ENCODE data around the gene CDRT4. TPM values are rescaled to one million over a fixed set of nuclear protein-coding genes. Genes with fewer than 3 reads are reported as not detected.

CDRT4 gene
- total and polyA plus RNA-seq, 7 experiments from 2014 or later = 0.45 to 11.6 (median 3.9) TPM

GRCh38 chr17:15464231-15464985, 3.0 kb downstream of the CDRT4 start:
- ChIA-PET POLR2A (no interaction called here), CTCF (no interaction called here)
- no peak overlapping the region for H3K4me3 Mint-ChIP-seq
- H3K36me3 ChIP-seq (ENCODE audit: control insufficient read depth in 2 of 3, insufficient read depth in 3 of 3, low read length in 3 of 3) = no peaks in the 10 kb centered on the region
- no peaks in the 10 kb centered on the region for H3K27me3 Mint-ChIP-seq
- ATAC-seq (no peak), DNase-seq (no peak)
- H3K9me3 Mint-ChIP-seq = peaks cover 0 to 7% (median 3%) of the 10 kb centered on the region in 11 donors
- no peak overlapping the region for H3K27ac ChIP-seq (ENCODE audit: low read depth, low read length)
- no peak overlapping the region for H3K4me3 ChIP-seq (ENCODE audit: low read length)
- H3K27ac Mint-ChIP-seq = no peak overlapping the region
- intact Hi-C loops (cut with micrococcal nuclease) = no loop called here
- H3K4me1 Mint-ChIP-seq = peaks cover 0 to 7% (median 0%) of the 10 kb centered on the region in 7 donors
- H3K4me1 ChIP-seq (ENCODE audit: control insufficient read depth in 2 of 2, insufficient read depth in 2 of 2, low read length in 2 of 2) = no peaks in the 10 kb centered on the region
- no peaks in the 10 kb centered on the region for H3K9me3 ChIP-seq (ENCODE audit: control insufficient read depth in 2 of 3, low read length in 3 of 3)
- peaks cover 4 to 41% (median 35%) of the 10 kb centered on the region in 5 donors for H3K36me3 Mint-ChIP-seq
- H3K27me3 ChIP-seq (ENCODE audit: control insufficient read depth in 2 of 2, insufficient read depth in 2 of 2, low read length in 2 of 2) = no peaks in the 10 kb centered on the region

DNA sequence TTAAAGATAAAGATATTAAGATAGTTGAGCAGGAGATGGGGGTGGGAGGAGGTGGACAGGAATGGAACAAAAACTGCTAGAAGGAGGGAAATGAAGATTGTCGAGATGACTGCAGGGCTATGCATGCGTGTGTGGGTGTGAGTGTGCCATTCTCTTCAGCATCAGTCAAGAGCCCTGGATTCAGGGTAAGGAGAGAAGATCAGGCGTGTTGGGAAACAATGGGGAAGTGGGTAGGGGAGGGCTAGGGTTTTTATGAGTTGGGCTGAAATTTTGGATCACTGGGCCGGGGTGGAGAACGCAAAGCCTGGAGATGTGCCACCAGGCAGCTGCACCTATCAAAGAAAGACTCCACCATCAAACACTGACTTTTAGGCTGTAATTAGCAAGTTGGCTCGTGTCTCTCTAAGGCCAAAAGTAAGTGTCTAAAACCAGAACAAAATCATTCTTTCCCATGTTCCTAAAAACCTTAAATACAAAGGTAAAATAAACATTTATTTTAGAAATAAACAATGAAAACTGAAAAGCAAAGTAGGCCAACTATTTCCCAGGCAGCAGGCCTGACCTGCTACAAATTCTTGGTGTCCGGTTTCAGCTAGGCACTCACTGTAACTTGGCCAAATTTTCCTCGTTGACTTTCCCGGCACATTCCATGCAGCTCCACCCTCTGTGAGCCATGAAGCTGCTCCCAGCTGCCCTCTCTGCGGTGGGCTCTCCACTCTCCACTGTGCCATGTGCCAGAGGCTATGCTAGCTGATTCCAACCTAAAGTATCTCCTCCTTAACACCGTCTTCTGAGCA, 4.2 kb downstream of the CDRT4 start:
- no peak for DNase-seq
- Mint-ChIP-seq H3K36me3 (peaks cover 4 to 43% (median 36%) of the 10 kb centered on the region in 5 donors), H3K4me3 (no peak overlapping the region), H3K4me1 (peaks cover 0 to 7% (median 0%) of the 10 kb centered on the region in 7 donors), H3K9me3 (peaks cover 0 to 7% (median 3%) of the 10 kb centered on the region in 11 donors), H3K27me3 (no peaks in the 10 kb centered on the region), H3K27ac (no peak overlapping the region)
- ATAC-seq = no peak
- CTCF ChIA-PET = no interaction called here
- H3K9me3 ChIP-seq (ENCODE audit: control insufficient read depth in 2 of 3, low read length in 3 of 3) = no peaks in the 10 kb centered on the region
- POLR2A ChIA-PET = no interaction called here
- H3K27me3 ChIP-seq (ENCODE audit: control insufficient read depth in 2 of 2, insufficient read depth in 2 of 2, low read length in 2 of 2) = no peaks in the 10 kb centered on the region
- H3K4me3 ChIP-seq (ENCODE audit: low read length) = no peak overlapping the region
- H3K36me3 ChIP-seq (ENCODE audit: control insufficient read depth in 2 of 3, insufficient read depth in 3 of 3, low read length in 3 of 3) = no peaks in the 10 kb centered on the region
- no peak overlapping the region for H3K27ac ChIP-seq (ENCODE audit: low read depth, low read length)
- intact Hi-C loops (cut with micrococcal nuclease) = no loop called here
- H3K4me1 ChIP-seq (ENCODE audit: control insufficient read depth in 2 of 2, insufficient read depth in 2 of 2, low read length in 2 of 2) = no peaks in the 10 kb centered on the region

DNA sequence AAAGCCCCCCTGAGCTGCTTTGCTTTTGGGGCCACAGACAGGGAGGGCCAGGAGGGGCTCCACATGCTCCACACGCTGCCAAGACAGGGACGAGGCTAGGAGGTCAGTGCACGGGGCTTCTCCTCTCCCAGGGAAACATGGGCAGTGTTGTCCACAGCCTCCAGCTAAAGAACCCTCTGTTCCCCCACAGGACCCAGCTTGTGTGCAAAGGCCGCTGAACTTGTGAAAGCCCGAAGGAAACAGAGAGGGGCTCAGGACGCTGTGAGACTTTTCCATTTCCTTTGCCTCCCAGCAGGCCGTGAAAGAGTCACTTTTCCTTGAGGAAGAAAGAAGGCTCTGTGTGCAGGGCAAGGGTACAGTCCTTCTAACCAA, 9.7 kb downstream of the CDRT4 start:
- Mint-ChIP-seq H3K4me1 (peaks cover 0 to 4% (median 0%) of the 10 kb centered on the region in 7 donors), H3K27me3 (no peaks in the 10 kb centered on the region), H3K27ac (no peak overlapping the region), H3K9me3 (peaks cover 0 to 20% (median 9%) of the 10 kb centered on the region in 11 donors), H3K36me3 (peaks cover 14 to 74% (median 70%) of the 10 kb centered on the region in 5 donors), H3K4me3 (no peak overlapping the region)
- ATAC-seq (no peak), DNase-seq (no peak)
- H3K27ac ChIP-seq (ENCODE audit: low read depth, low read length) = no peak overlapping the region
- no peaks in the 10 kb centered on the region for H3K4me1 ChIP-seq (ENCODE audit: control insufficient read depth in 2 of 2, insufficient read depth in 2 of 2, low read length in 2 of 2)
- H3K9me3 ChIP-seq (ENCODE audit: control insufficient read depth in 2 of 3, low read length in 3 of 3) = no peaks in the 10 kb centered on the region
- no peak overlapping the region for H3K4me3 ChIP-seq (ENCODE audit: low read length)
- POLR2A ChIA-PET = no interaction called here
- CTCF ChIA-PET = interaction anchor here (1.2 kb wide), 1 partner anchor 45 kb away, joined by 3 read pairs; no protein-coding TSS in a partner anchor
- no peaks in the 10 kb centered on the region for H3K27me3 ChIP-seq (ENCODE audit: control insufficient read depth in 2 of 2, insufficient read depth in 2 of 2, low read length in 2 of 2)
- no peaks in the 10 kb centered on the region for H3K36me3 ChIP-seq (ENCODE audit: control insufficient read depth in 2 of 3, insufficient read depth in 3 of 3, low read length in 3 of 3)
- intact Hi-C loops (cut with micrococcal nuclease) = no loop called here

- Histone ChIP-seq H3K9me3 (ENCODE audit: control insufficient read depth in 2 of 3, low read length in 3 of 3) (no peaks in the 10 kb centered on the region), H3K27ac (ENCODE audit: low read depth, low read length) (no peak overlapping the region), H3K4me1 (ENCODE audit: control insufficient read depth in 2 of 2, insufficient read depth in 2 of 2, low read length in 2 of 2) (no peaks in the 10 kb centered on the region), H3K4me3 (ENCODE audit: low read length) (no peak overlapping the region), H3K27me3 (ENCODE audit: control insufficient read depth in 2 of 2, insufficient read depth in 2 of 2, low read length in 2 of 2) (no peaks in the 10 kb centered on the region), H3K36me3 (ENCODE audit: control insufficient read depth in 2 of 3, insufficient read depth in 3 of 3, low read length in 3 of 3) (no peaks in the 10 kb centered on the region)
- ChIA-PET CTCF (interaction anchor here (1.2 kb wide), 1 partner anchor 45 kb away, joined by 3 read pairs; no protein-coding TSS in a partner anchor), POLR2A (no interaction called here)
- Mint-ChIP-seq H3K27me3 (no peaks in the 10 kb centered on the region), H3K9me3 (peaks cover 0 to 20% (median 9%) of the 10 kb centered on the region in 11 donors), H3K4me3 (no peak overlapping the region), H3K36me3 (peaks cover 10 to 70% (median 66%) of the 10 kb centered on the region in 5 donors), H3K4me1 (peaks cover 0 to 4% (median 0%) of the 10 kb centered on the region in 7 donors), H3K27ac (no peak overlapping the region)
- intact Hi-C loops (cut with micrococcal nuclease) = no loop called here
- DNase-seq (no peak), ATAC-seq (no peak)
Observed at GRCh38 chr17:15456972-15457722, 10.3 kb downstream of the CDRT4 start.

GRCh38 chr17:15456496-15456895, 10.9 kb downstream of the CDRT4 start:
- no peak for ATAC-seq
- no peaks in the 10 kb centered on the region for H3K4me1 ChIP-seq (ENCODE audit: control insufficient read depth in 2 of 2, insufficient read depth in 2 of 2, low read length in 2 of 2)
- Mint-ChIP-seq H3K27ac (no peak overlapping the region), H3K36me3 (peaks cover 10 to 65% (median 60%) of the 10 kb centered on the region in 5 donors), H3K9me3 (peaks cover 0 to 20% (median 9%) of the 10 kb centered on the region in 11 donors), H3K4me3 (no peak overlapping the region), H3K27me3 (no peaks in the 10 kb centered on the region), H3K4me1 (peaks cover 0 to 4% (median 0%) of the 10 kb centered on the region in 7 donors)
- no peaks in the 10 kb centered on the region for H3K27me3 ChIP-seq (ENCODE audit: control insufficient read depth in 2 of 2, insufficient read depth in 2 of 2, low read length in 2 of 2)
- ChIA-PET POLR2A (no interaction called here), CTCF (no interaction called here)
- no peak overlapping the region for H3K27ac ChIP-seq (ENCODE audit: low read depth, low read length)
- no peak for DNase-seq
- H3K9me3 ChIP-seq (ENCODE audit: control insufficient read depth in 2 of 3, low read length in 3 of 3) = no peaks in the 10 kb centered on the region
- no peak overlapping the region for H3K4me3 ChIP-seq (ENCODE audit: low read length)
- no peaks in the 10 kb centered on the region for H3K36me3 ChIP-seq (ENCODE audit: control insufficient read depth in 2 of 3, insufficient read depth in 3 of 3, low read length in 3 of 3)
- intact Hi-C loops (cut with micrococcal nuclease) = no loop called here

DNA sequence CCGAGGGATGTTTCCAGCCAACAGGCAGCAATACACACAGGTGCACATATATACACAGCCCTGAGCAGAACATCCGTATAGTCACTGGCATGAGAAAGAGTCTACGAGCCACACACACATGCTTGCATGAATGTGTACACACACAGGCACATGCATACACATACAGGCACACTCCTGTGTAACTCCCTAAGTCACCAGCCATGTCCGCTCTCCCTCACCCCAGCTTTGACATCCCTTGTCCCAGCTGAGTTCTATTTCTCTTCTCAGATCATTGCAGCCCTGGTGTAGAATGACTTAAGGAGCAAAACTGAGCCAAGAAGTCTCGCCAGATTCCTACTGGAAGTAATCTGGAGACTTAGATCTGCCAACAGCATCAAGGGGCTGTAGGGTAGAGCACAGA, 13.1 kb downstream of the CDRT4 start:
- Histone ChIP-seq H3K4me3 (ENCODE audit: low read length) (no peak overlapping the region), H3K27me3 (ENCODE audit: control insufficient read depth in 2 of 2, insufficient read depth in 2 of 2, low read length in 2 of 2) (no peaks in the 10 kb centered on the region), H3K36me3 (ENCODE audit: control insufficient read depth in 2 of 3, insufficient read depth in 3 of 3, low read length in 3 of 3) (no peaks in the 10 kb centered on the region), H3K27ac (ENCODE audit: low read depth, low read length) (no peak overlapping the region), H3K9me3 (ENCODE audit: control insufficient read depth in 2 of 3, low read length in 3 of 3) (no peaks in the 10 kb centered on the region), H3K4me1 (ENCODE audit: control insufficient read depth in 2 of 2, insufficient read depth in 2 of 2, low read length in 2 of 2) (no peaks in the 10 kb centered on the region)
- no peak for DNase-seq
- intact Hi-C loops (cut with micrococcal nuclease) = no loop called here
- peaks cover 0 to 20% (median 8%) of the 10 kb centered on the region in 11 donors for H3K9me3 Mint-ChIP-seq
- H3K27me3 Mint-ChIP-seq = no peaks in the 10 kb centered on the region
- CTCF ChIA-PET = no interaction called here
- H3K4me3 Mint-ChIP-seq = no peak overlapping the region
- no peak for ATAC-seq
- H3K4me1 Mint-ChIP-seq = no peaks in the 10 kb centered on the region
- peaks cover 10 to 48% (median 44%) of the 10 kb centered on the region in 5 donors for H3K36me3 Mint-ChIP-seq
- POLR2A ChIA-PET = no interaction called here
- H3K27ac Mint-ChIP-seq = peak overlapping the region in 1 of 9 donors; percentile 9

All from naive thymus-derived CD4-positive, alpha-beta T cell (primary cell).